Dermis microvascular lymphatic vessel endothelial cell (primary cell): ENCODE measurements around the gene ADAMTS16. TPM values are rescaled to one million over a fixed set of nuclear protein-coding genes. Genes with fewer than 3 reads are reported as not detected.
"Not testable (repeated sequence)": the region's sequence is repeated elsewhere in the genome, so short reads cannot be mapped to it uniquely, and the experiment has no call there.

Experiments
- DNase-seq, 2 donors: peaks; one replicate each; pipeline versions ENCODE4 v3.0.0 to v3.0.0-alpha.2; 2010; ENCODE audit warnings: low read depth in 2 of 2
- total RNA-seq: library from RNA; depleted of rRNA; stranded (reverse); fragments of >200 nt; gene quantifications from 2 replicates; pipeline ENCODE4 v1.2.1, GENCODE V29; 2014

Gene ADAMTS16
- total RNA-seq = under 0.01 TPM in 1 of 2 replicates, not detected in the other

GRCh38 chr5:5139777-5140478, at the start of gene ADAMTS16:
TSS of gene ADAMTS16 (plus strand) at chr5:5140330. CDS start at chr5:5140468, 138 bp downstream.
- no peak for DNase-seq

- DNase-seq = no peak
Measured at GRCh38 chr5:5092149-5092548, 48.0 kb upstream of the ADAMTS16 start.

- DNase-seq = no peak
Measured at GRCh38 chr5:5100635-5101034, 39.5 kb upstream of the ADAMTS16 start.

GRCh38 chr5:5101676-5102075, 38.5 kb upstream of the ADAMTS16 start:
- DNase-seq = no peak

GRCh38 chr5:5103245-5103644, 36.9 kb upstream of the ADAMTS16 start:
- no peak for DNase-seq

- DNase-seq = no peak
Measured at GRCh38 chr5:5104550-5104949, 35.6 kb upstream of the ADAMTS16 start.

GRCh38 chr5:5105531-5105930, 34.6 kb upstream of the ADAMTS16 start:
- no peak for DNase-seq

- DNase-seq = no peak
Measured at GRCh38 chr5:5116956-5117355, 23.2 kb upstream of the ADAMTS16 start.

- DNase-seq = no peak
Measured at GRCh38 chr5:5122776-5123175, 17.4 kb upstream of the ADAMTS16 start.

GRCh38 chr5:5124231-5124630, 15.9 kb upstream of the ADAMTS16 start:
- DNase-seq = no peak

- DNase-seq = no peak
Measured at GRCh38 chr5:5126444-5126843, 13.7 kb upstream of the ADAMTS16 start.

- no peak for DNase-seq
Measured at GRCh38 chr5:5128766-5129165, 11.4 kb upstream of the ADAMTS16 start.

GRCh38 chr5:5132234-5132633, 7.9 kb upstream of the ADAMTS16 start:
- DNase-seq = no peak

GRCh38 chr5:5132693-5133295, 7.3 kb upstream of the ADAMTS16 start:
- DNase-seq = no peak

GRCh38 chr5:5134107-5134506, 6.0 kb upstream of the ADAMTS16 start:
- no peak for DNase-seq

GRCh38 chr5:5135957-5136676, 4.0 kb upstream of the ADAMTS16 start:
- no peak for DNase-seq

GRCh38 chr5:5137851-5138250, 2.3 kb upstream of the ADAMTS16 start:
- not testable (repeated sequence) for DNase-seq

GRCh38 chr5:5139336-5139776, 774 bp upstream of the ADAMTS16 start:
- no peak for DNase-seq

GRCh38 chr5:5140479-5141338, 579 bp downstream of the ADAMTS16 start:
- no peak for DNase-seq

- no peak for DNase-seq
Measured at GRCh38 chr5:5141339-5141599, 1.1 kb downstream of the ADAMTS16 start.

- peak; percentile 52 to 65 for DNase-seq
Measured at GRCh38 chr5:5141625-5142525, 1.7 kb downstream of the ADAMTS16 start.
